GM21619 (cell line): ENCODE measurements around the gene NAGK.
"Not testable (repeated sequence)": the region's sequence is repeated elsewhere in the genome, so short reads cannot be mapped to it uniquely, and the experiment has no call there.

Experiments used
- ATAC-seq: cut with Tn5 transposase; IDR thresholded peaks from one replicate; pipeline ENCODE4 v1.9.1; 2021; ENCODE audit not compliant: unreplicated experiment

NAGK gene

DNA sequence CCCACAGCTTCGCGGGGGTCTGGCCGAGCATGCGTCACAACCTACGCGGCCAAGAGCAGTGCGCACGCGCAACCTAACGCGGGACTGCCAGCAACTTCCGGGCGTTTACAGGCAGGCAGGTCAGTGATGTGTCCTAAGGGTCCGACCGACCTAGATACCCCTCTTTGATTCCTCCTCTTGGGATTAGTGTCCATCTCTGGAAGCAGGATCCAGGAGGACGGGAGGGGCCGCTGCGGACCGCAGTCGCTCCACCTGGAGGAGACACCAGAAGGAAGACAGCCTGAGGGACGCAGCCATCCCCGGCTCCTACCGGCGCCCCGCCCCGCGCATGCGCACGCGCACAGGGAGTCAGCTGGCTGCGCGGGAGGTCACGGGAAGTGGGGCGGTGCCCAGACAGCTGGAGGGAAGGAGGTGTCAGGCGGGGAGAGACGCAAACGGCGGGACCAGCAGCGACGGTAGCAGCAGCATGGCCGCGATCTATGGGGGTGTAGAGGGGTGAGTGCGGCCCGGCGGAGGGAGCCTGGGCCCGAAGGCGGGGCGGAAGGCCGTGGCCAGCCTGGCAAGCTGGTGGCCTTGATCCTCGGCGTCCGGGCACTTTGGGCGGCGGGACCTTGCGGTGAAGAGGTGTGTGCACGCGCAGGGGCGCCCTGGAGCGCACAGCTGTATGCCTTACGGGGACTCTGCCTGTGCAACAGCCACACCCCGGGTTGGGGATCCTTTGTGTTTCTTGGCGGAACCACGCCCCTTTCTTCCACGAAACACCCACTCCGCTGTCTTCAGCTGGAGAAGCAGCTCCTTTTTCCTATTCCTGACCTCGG is at the start of gene NAGK:
Gene NAGK (plus strand): TSS at position 431 of the 818 bp plus-strand sequence. CDS start 36 bp downstream, at position 467.
- peak; percentile 47 for ATAC-seq

DNA sequence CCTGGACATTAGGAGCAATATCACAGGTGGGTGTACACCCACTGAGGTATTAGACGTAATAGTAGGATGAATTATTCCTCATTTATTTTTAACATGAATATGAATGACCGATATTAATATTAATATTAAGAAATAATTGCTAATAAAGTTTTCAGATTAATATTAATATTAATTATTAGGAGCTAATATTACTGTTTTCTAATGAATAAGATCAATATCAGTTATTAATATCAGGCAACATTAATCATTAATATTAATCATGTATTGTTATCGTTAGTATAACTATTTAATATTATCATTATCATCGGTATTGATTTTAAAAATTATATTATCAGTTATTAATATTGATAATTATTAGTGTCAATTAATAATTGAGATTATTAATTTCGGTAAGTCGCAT is 48.5 kb upstream of the NAGK start:
- not testable (repeated sequence) for ATAC-seq

GRCh38 chr2:71021394-71021793 is 47.1 kb upstream of the NAGK start:
- ATAC-seq = not testable (repeated sequence)

DNA sequence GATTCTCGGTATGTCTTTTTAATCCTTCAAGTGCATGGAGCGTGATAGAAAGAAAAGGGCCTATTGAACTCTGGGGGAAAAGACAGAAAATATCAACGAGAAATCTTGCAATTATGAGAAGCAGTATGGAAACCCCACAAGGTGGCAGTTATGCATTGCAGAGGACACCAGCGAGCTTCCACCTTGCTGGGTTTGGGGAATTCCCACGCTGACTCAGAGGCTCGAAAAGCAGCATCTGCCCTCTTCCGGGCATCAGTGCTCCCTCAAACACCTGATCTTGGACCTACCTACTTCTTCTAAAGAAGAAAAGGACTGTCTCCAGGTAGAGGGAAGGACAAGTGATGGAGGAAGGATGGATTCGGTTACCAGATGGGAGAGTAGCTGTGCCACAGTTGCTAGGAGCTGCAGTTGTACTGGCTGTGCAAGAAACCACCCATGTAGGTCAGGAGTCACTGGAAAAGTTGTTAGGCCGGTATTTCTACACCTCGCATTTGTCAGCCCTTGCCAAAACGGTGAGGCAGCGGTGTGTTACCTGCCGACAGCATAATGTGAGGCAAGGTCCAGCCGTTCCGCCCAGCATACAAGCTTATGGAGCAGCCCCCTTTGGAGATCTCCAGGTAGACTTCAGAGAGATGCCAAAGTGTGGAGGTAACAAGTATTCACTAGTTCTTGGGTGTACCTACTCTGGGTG is 44.8 kb upstream of the NAGK start:
- not testable (repeated sequence) for ATAC-seq

- not testable (repeated sequence) for ATAC-seq
Measured at GRCh38 chr2:71036296-71036695, 32.2 kb upstream of the NAGK start.

- ATAC-seq = no peak
Measured at GRCh38 chr2:71042287-71042686, 26.2 kb upstream of the NAGK start.

DNA sequence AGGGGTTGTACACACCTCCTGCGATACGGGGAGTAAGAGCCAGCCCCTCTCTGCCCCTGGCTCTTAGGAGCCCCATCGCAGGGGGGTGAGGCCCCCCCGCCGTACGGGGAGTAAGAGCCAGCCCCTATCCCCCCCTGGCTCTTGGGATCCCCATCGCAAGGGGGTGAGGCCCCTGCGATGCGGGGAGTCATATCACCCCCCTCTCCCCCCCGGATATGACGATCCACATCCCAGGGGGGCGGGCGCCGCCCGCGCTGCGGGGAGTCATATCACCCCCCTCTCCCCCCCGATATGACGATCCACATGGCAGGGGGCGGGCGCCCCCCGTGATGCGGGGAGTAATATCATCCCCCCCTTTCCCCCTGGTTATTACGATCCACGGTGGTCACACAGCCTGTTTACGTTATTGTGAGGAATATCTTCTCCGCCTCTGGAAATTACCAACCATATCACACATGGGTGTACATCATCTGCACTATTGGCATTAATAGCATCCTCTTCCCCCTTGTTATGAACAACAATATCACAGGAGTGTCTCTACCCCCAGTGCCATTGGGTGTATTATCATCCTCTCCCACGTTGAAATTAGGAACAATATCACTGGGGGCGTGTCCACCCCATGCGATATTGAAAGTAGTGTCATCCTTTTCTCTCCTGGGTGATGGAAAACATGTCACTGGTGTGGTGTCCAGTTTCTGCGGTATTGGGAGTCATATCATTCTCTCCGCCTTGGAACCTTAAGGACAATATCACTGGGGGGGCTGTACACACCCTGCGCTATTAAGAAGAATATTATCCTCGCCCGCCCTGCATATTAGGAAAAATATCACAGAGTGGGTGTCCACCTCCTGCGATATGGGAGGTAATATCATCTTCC is 24.7 kb upstream of the NAGK start:
- ATAC-seq = no peak

DNA sequence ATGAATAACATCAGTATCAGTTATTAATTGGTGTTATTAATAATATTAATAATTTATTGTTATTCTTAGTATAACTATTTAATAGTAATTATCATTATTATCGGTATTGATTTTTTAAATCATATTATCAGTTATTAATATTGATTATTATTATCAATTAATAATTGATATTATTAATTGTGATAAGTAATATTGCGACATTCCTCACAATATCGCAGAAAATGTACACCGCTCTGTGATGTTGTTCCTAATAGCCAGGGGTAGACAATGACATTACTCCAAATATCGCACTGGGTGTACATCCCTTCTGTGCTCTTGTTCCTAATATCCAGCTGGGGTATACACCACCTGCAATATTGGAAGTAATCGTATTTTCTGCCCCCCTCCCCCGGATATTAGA is 23.3 kb upstream of the NAGK start:
- no peak for ATAC-seq

DNA sequence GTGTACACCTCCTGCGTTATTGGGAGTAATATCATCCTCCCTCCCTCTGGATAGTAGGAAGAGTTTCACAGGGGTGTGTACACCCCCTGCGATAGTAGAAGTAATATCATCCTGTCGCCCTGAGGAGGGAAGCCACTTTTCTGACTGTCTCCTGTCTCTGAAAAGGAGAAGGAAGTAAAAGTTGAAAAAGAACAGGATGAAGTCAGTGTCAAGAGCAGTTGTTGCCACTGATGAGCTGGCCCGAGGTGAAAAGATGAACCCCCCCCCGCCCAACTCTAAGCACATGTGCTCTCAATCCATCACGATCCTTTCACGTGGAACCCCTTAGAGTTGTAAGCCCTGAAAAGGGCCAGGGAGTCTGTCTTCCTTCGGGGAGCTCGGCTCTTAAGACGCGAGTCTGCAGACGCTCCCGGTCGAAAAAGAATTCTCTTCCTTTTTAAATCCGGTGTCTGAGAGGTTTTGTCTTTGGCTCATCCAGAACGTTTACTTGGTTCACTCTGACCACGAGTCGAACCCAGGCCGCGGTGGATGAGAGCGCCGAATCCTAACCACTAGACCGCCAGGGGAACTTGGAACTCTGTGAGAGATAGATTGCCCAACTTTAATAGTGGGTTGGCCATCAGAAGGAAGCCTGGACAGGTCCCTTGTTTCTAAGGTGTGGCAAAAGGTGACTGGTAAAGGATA is 22.4 kb upstream of the NAGK start:
- ATAC-seq = no peak

- ATAC-seq = no peak
Measured at GRCh38 chr2:71048096-71048495, 20.4 kb upstream of the NAGK start.

DNA sequence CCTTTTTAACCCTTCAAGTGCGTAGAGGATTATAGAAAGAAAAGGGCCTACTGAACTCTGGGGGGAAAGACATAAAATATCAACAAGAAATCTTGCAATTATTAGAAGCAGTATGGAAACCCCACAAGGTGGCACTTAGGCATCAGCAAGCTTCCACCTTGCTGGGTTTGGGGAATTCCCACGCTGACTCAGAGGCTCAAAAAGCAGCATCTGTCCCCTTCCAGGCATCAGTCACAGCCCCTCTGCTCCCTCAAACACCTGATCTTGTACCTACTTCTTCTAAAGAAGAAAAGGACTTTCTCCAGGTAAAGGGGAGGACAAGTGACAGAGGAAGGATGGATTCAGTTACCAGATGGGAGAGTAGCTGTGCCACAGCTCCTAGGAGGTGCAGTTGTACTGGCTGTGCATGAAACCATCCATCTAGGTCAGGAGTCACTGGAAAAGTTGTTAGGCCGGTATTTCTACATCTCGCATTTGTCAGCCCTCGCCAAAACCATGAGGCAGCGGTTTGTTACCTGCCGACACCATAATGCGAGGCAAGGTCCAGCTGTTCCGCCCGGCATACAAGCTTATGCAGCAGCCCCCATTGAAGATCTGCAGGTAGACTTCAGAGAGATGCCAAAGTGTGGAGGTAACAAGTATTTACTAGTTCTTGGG is 18.6 kb upstream of the NAGK start:
- not testable (repeated sequence) for ATAC-seq

DNA sequence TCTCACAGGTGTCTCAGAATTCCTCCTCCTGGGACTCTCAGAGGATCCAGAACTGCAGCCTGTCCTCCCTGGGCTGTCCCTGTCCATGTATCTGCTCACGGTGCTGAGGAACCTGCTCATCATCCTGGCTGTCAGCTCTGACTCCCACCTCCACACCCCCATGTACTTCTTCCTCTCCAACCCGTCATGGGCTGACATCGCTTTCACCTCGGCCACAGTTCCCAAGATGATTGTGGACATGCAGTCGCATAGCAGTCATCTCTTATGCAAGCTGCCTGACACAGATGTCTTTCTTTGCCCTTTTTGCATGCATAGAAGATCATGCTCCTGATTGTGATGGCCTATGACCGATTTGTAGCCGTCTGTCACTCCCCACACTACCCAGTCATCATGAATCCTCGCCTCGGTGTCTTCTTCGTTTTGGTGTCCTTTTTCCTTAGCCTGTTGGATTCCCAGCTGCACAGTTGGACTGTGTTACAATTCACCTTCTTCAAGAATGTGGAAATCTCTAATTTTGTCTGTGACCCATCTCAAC is 13.2 kb upstream of the NAGK start:
- not testable (repeated sequence) for ATAC-seq

GRCh38 chr2:71060211-71060610 is 8.2 kb upstream of the NAGK start:
- no peak for ATAC-seq

DNA sequence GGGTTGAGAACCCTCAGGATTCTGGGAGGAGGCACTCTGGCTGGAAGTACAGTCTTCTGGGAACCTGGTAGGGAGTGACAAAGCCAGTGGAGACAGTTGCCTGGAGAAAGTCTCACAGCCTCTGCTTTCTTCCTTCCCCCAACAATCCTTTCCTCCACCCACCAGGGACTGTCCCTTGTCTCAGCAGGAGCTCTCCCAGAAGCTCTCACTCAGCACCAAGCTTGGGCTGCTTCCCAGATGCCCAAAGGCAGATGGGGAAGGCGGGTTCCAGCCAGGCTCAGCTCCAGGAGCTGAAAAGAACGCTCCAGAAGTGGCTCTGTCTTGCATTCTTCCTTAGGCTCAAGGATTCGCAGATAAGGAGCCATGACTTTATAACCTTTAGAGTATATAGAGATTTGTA is 7.6 kb upstream of the NAGK start:
- ATAC-seq = no peak

GRCh38 chr2:71063216-71063615 is 5.2 kb upstream of the NAGK start:
- no peak for ATAC-seq

DNA sequence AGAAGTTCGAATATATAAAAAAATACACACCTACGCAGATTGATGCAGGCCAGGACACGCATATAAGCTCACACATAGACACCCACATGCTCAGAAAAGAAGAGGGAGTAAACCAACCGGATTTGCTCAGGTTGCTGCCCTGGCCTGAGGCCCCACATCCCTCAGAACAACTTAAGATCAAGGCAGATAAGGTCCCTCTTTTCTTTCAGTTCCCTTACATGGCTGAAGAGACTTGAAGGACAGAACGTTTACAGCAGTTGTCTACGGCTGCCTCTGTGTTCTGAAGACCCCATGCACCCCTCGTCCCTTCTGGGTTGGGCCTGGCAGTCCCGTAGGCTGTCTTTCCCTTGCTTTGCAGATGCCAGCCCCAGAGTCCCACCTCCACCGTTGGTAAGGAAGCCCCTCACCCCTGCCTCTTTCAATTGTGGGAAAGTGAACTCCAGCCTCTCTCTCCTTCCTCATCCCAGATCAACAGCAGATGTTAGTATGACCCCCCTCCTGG is 4.3 kb upstream of the NAGK start:
- no peak for ATAC-seq

GRCh38 chr2:71064754-71065621 is 3.5 kb upstream of the NAGK start:
- peak; percentile 20 for ATAC-seq

DNA sequence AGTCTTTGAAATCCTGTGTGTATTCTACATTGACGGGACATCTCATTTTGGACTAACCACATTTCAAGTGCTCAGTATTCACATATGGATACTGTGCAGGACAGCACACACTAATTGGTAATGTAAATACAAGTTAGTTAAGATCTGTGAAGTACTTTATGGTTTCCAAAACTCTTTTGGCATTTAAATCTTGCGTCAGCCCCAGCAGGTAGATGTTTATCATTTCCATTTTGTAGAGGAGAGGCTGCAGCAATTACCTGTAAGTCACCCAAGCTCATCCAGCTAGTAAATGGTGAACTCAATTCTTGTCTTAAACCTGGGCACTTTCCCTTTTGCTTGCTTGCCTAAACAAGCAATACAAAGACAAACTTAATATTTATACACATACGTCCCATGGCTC is 1.6 kb upstream of the NAGK start:
- no peak for ATAC-seq
